Measurements from ENCODE around the gene TSEN15.

Gene TSEN15

DNA sequence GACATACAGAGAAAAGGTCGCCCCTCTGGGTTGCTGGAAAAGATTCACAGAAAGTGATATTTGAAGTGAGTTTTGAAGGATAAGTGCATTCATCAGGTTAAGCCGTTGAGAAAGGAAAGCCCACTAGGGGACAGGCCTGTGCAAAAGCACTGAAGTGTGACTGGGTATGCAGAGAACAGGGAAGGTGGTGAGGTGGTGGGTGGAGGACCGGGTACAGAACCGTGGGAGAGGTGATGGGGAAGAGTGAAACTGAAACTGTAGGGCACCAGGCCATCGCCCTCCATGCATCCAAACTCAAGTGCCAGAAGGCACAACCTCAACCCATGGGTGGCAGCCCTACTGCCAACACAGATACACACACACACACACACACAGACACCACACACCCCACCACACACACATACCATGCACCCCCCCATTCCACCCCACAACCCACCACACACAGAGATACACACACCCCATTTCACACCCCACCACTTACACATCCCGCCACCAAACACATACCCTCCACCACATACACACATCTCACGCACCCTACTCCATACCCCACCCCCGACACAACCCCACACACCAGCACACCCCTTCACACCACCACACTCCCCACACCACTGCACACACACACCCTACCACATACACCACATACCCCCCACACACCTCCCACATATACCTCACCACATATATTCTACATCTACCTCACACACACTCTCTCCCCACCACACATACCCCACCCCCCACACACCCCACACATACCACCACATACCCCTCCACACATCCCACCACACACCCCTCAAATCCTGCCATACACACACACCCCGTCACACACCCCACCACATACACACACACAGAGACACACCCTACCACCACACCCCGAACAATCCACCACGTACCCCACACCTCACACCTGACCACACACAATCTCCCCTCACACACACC lies 59.0 kb downstream of the TSEN15 start:
- Histone ChIP-seq H3K4me3 (ENCODE audit: low read depth, low read length) (no peak overlapping the region), H3K4me1 (ENCODE audit: control insufficient read depth, insufficient read depth, low read length) (no peaks in the 10 kb centered on the region), H3K27ac (ENCODE audit: extremely low read depth, low read depth, low read length) (no peak overlapping the region), H3K36me3 (ENCODE audit: control insufficient read depth in 2 of 2, insufficient read depth in 1 of 2, low read length in 2 of 2) (no peaks in the 10 kb centered on the region), H3K9me3 (ENCODE audit: control insufficient read depth, insufficient read depth, low read depth, low read length) (no peaks in the 10 kb centered on the region)
- TF ChIP-seq, protein P1, sequence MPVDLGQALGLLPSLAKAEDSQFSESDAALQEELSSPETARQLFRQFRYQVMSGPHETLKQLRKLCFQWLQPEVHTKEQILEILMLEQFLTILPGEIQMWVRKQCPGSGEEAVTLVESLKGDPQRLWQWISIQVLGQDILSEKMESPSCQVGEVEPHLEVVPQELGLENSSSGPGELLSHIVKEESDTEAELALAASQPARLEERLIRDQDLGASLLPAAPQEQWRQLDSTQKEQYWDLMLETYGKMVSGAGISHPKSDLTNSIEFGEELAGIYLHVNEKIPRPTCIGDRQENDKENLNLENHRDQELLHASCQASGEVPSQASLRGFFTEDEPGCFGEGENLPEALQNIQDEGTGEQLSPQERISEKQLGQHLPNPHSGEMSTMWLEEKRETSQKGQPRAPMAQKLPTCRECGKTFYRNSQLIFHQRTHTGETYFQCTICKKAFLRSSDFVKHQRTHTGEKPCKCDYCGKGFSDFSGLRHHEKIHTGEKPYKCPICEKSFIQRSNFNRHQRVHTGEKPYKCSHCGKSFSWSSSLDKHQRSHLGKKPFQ (tag by site-specific recombination; IDR thresholded peaks at IDR 0.05) = peak; percentile 17; the same call in 1 of the 2 replicates
- no peak for TF ChIP-seq ZNF214 (tag by site-specific recombination; IDR thresholded peaks at IDR 0.05; ENCODE audit: borderline replicate concordance)
- TF ChIP-seq ZNF292 (tag by site-specific recombination; IDR thresholded peaks at IDR 0.05; ENCODE audit: borderline replicate concordance, low read depth) = no peak
- no peak for TF ChIP-seq ZNF776 (tag by site-specific recombination; IDR thresholded peaks at IDR 0.05; ENCODE audit: borderline replicate concordance)
- peak; percentile 81 for TF ChIP-seq ZFHX2 (tag by site-specific recombination; conservative IDR thresholded peaks at IDR 0.05)
- peak; percentile 87 for TF ChIP-seq EGR2 (tag by site-specific recombination; IDR thresholded peaks at IDR 0.05; ENCODE audit: low read depth)
- no peak for TF ChIP-seq ZNF791 (tag by site-specific recombination; IDR thresholded peaks at IDR 0.05)
- no peak for TF ChIP-seq ZNF274 (IDR thresholded peaks at IDR 0.05; ENCODE audit: low read length)
- 0 out of 2 replicates have a peak, but pooled peaks have one; percentile 14 for TF ChIP-seq ZNF274 (tag by site-specific recombination; IDR thresholded peaks at IDR 0.05; ENCODE audit: borderline replicate concordance)
- TF ChIP-seq ZNF157 (tag by site-specific recombination; IDR thresholded peaks at IDR 0.05) = no peak
- ChIA-PET POLR2A (no interaction called here), CTCF (no interaction called here)

DNA sequence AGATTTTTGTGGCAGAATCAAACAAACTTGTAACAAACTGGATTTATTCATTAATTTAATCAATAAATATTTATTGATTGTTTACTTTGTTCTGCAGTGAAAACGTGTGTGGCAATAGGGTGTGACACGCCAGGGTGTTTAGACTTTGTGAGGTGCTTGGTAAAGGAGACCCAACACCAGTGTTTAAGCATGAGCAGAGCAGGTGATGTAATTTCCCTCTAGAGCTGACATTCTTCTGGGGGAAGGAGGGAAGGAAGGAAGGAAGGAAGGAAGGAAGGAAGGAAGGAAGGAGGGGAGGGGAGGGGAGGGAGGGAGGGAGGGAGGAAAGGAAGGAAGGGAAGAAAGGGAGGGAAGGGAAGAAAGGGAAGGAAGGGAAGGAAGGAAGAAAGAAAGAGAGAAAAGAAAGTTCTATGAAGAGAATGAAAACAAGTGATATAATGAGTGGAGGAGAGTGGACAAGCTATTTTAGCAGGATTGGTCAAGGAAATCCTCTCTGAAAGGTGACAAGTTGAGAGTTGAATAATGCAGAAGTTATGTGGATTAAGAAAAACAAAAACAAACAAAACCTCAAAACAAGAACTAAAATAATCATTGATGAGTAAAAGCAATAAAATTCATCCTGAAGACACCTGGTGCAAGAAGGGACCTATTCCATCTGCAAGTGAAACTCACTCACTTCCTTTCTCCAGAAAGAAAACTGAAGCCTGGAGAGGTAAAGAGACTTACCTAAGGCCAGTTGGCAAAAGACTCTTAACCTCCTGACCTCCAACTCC lies 60.8 kb downstream of the TSEN15 start:
- ChIA-PET CTCF (interaction anchor here (0.6 to 0.7 kb wide), 2 partner anchors 11 to 881 kb away, joined by 3 read pairs; no protein-coding TSS in a partner anchor), POLR2A (no interaction called here)
- TF ChIP-seq ZNF529 (tag by site-specific recombination; IDR thresholded peaks at IDR 0.05; ENCODE audit: insufficient replicate concordance) (no peak), PRDM1 (tag by site-specific recombination; IDR thresholded peaks at IDR 0.05) (peak; percentile 57; the same call in 1 of the 2 replicates), ZNF366 (tag by site-specific recombination; conservative IDR thresholded peaks at IDR 0.05) (0 out of 2 replicates have a peak, but pooled peaks have one; percentile 19), ZNF416 (tag by site-specific recombination; IDR thresholded peaks at IDR 0.05) (no peak)
- H3K4me3 ChIP-seq (ENCODE audit: low read depth, low read length) = no peak overlapping the region
- no peak overlapping the region for H3K27ac ChIP-seq (ENCODE audit: extremely low read depth, low read depth, low read length)
- H3K9me3 ChIP-seq (ENCODE audit: control insufficient read depth, insufficient read depth, low read depth, low read length) = no peaks in the 10 kb centered on the region
- no peaks in the 10 kb centered on the region for H3K4me1 ChIP-seq (ENCODE audit: control insufficient read depth, insufficient read depth, low read length)
- H3K36me3 ChIP-seq (ENCODE audit: control insufficient read depth in 2 of 2, insufficient read depth in 1 of 2, low read length in 2 of 2) = no peaks in the 10 kb centered on the region

DNA sequence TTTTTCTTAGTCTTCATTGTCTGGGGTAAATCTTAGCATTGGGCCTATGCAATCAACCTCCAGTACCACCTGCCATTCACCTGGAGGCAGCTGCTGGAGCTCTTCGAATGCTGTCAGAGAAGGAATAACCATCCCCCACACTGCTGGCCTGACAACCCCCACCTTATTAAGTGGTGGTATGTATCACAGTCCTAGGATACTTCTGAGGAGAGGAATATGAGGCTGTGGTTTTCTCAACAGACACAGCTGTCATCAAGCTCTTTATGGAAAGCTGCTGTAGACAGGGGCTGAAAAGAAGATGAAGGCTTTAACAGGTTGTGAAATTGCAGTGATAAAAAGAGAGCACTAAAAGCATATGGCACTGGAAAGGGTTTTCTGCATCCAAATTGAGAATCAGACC lies 61.7 kb downstream of the TSEN15 start:
- ChIA-PET POLR2A (no interaction called here), CTCF (interaction anchor here (0.6 to 0.7 kb wide), 3 partner anchors 10 to 880 kb away, joined by 3 read pairs; no protein-coding TSS in a partner anchor)
- Histone ChIP-seq H3K4me3 (ENCODE audit: low read depth, low read length) (no peak overlapping the region), H3K36me3 (ENCODE audit: control insufficient read depth in 2 of 2, insufficient read depth in 1 of 2, low read length in 2 of 2) (no peaks in the 10 kb centered on the region), H3K4me1 (ENCODE audit: control insufficient read depth, insufficient read depth, low read length) (no peaks in the 10 kb centered on the region), H3K27ac (ENCODE audit: extremely low read depth, low read depth, low read length) (no peak overlapping the region), H3K9me3 (ENCODE audit: control insufficient read depth, insufficient read depth, low read depth, low read length) (no peaks in the 10 kb centered on the region)
- no peak for TF ChIP-seq ZNF394 (tag by site-specific recombination; IDR thresholded peaks at IDR 0.05; ENCODE audit: borderline replicate concordance)
- no peak for TF ChIP-seq ZNF146 (tag by site-specific recombination; IDR thresholded peaks at IDR 0.05)
- no peak for TF ChIP-seq BCL11B (tag by site-specific recombination; IDR thresholded peaks at IDR 0.05; ENCODE audit: low read depth)
- TF ChIP-seq, protein P2, sequence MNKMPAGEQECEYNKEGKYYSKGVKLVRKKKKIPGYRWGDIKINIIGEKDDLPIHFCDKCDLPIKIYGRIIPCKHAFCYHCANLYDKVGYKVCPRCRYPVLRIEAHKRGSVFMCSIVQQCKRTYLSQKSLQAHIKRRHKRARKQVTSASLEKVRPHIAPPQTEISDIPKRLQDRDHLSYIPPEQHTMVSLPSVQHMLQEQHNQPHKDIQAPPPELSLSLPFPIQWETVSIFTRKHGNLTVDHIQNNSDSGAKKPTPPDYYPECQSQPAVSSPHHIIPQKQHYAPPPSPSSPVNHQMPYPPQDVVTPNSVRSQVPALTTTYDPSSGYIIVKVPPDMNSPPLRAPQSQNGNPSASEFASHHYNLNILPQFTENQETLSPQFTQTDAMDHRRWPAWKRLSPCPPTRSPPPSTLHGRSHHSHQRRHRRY (tag by site-specific recombination; IDR thresholded peaks at IDR 0.05) = no peak
- TF ChIP-seq KLF1 (tag by site-specific recombination; IDR thresholded peaks at IDR 0.05) = no peak
- TF ChIP-seq GLI2 (tag by site-specific recombination; IDR thresholded peaks at IDR 0.05; ENCODE audit: borderline replicate concordance, low read depth) = no peak

Data from HEK293 (cell line).